Measurements from ENCODE around the gene DRICH1. TPM values are rescaled to one million over a fixed set of nuclear protein-coding genes. Genes with fewer than 3 reads are reported as not detected.

DRICH1 gene
- total RNA-seq, 2 experiments from 2014 or later: 0.38 to 0.49 TPM

DNA sequence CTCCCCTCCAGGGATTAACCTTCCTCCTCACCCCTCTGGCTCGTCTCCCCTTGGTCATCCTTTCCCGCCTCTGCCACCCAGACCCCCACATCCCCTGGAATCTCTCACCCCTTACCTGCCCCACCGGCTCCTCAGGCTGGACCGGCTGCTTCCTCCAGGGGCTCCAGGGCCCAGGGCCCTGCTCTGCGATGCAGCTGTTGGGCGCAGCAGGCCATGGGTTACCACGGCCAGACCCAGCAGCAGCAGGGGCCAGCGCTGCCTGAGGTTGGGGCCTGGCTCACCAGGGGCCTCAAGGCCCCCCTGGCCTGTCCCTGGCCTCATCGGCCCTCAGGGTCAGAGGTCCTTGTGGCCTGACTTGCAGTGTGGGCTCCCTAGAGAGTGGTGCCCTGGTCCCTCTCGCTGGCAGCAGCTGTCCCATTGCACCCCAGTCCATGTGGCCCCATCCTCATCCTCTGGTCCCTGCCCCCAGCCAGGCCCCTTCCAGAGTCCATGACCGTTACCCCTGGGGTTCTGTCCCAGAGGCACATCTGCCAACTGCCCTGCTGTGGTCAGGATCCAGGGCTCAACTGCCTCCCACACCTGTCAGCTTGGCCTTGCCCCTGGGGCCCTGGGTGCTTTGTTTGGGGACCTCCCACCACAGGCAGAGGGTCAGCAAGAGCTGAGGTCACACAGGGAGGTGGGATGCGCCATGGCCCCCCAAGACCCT lies 52.1 kb downstream of the DRICH1 start, which contains the start of gene IGLL1:
Gene IGLL1, minus strand, starts transcription at position 421 of the 706 bp plus-strand sequence. Its CDS starts 100 bp downstream, at position 321.
- no peaks in the 10 kb centered on the region for H4K20me1 ChIP-seq (ENCODE audit: insufficient read depth, low read length)
- H3K9me2 ChIP-seq (ENCODE audit: insufficient read depth, low read length): no peaks in the 10 kb centered on the region
- TF ChIP-seq, protein P1, sequence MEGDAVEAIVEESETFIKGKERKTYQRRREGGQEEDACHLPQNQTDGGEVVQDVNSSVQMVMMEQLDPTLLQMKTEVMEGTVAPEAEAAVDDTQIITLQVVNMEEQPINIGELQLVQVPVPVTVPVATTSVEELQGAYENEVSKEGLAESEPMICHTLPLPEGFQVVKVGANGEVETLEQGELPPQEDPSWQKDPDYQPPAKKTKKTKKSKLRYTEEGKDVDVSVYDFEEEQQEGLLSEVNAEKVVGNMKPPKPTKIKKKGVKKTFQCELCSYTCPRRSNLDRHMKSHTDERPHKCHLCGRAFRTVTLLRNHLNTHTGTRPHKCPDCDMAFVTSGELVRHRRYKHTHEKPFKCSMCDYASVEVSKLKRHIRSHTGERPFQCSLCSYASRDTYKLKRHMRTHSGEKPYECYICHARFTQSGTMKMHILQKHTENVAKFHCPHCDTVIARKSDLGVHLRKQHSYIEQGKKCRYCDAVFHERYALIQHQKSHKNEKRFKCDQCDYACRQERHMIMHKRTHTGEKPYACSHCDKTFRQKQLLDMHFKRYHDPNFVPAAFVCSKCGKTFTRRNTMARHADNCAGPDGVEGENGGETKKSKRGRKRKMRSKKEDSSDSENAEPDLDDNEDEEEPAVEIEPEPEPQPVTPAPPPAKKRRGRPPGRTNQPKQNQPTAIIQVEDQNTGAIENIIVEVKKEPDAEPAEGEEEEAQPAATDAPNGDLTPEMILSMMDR (conservative IDR thresholded peaks at IDR 0.05; ENCODE audit: low read length): no peak
- no peak for TF ChIP-seq EZH2phosphoT487 (IDR thresholded peaks at IDR 0.05; ENCODE audit: borderline replicate concordance, low read depth, low read length)
- H3K36me3 ChIP-seq (ENCODE audit: insufficient read depth, low read length): no peaks in the 10 kb centered on the region
- H3K79me2 ChIP-seq (ENCODE audit: insufficient read depth, low read depth, low read length): no peaks in the 10 kb centered on the region
- intact Hi-C loops (cut with micrococcal nuclease; ENCODE audit: unreplicated experiment): no loop called here
- H2AFZ ChIP-seq (ENCODE audit: low read length): no peak within 1 kb of the TSS
- no peak within 1 kb of the TSS for H3K27ac ChIP-seq (ENCODE audit: low read depth, low read length, poor library complexity, severe bottlenecking)
- H3K9me3 ChIP-seq (ENCODE audit: low read length): no peaks in the 10 kb centered on the region
- no TSS peak for BruUV-seq (replicated peaks)
- no peak for DNase-seq (ENCODE audit: low spot score)
- ChIA-PET CTCF (ENCODE audit: unreplicated experiment) (no interaction called here), POLR2A (interaction anchor here (0.5 to 0.6 kb wide), 2 partner anchors 138 to 206 kb away, joined by 3 read pairs; no protein-coding TSS in a partner anchor)
- H3K4me2 ChIP-seq (ENCODE audit: low read length): no peak within 1 kb of the TSS
- no peak within 1 kb of the TSS for H3K4me3 ChIP-seq (ENCODE audit: low read depth, low read length, poor library complexity, severe bottlenecking)
- H3K4me1 ChIP-seq (ENCODE audit: insufficient read depth, low read length, poor library complexity, severe bottlenecking): peaks cover 6% of the 10 kb centered on the region

DNA sequence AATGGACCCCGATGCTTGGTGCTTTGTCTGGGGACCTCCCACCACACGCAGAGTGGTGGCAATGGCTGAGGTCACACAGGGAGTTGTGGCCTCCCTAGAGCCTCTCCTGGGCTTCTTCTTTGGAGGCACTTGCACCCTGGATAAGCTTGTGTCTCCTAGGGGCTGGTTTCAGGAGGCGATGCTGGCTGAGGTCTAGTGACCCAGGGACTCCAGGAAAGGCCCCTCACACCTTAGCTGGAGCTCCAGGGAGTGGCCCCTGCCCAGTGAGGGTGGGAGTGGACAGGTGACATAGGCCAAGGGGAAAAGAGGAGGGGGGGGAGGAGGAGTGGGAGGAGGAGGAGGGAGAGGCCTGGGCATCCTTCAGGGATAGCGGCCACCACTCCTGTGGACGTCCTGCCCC lies 52.8 kb downstream of the DRICH1 start:
- no peaks in the 10 kb centered on the region for H3K9me3 ChIP-seq (ENCODE audit: low read length)
- H3K4me3 ChIP-seq (ENCODE audit: low read depth, low read length, poor library complexity, severe bottlenecking): no peak overlapping the region
- TF ChIP-seq EZH2phosphoT487 (IDR thresholded peaks at IDR 0.05; ENCODE audit: borderline replicate concordance, low read depth, low read length): no peak
- TF ChIP-seq, protein P1 (conservative IDR thresholded peaks at IDR 0.05; ENCODE audit: low read length): no peak
- POLR2A ChIA-PET: no interaction called here
- H4K20me1 ChIP-seq (ENCODE audit: insufficient read depth, low read length): no peaks in the 10 kb centered on the region
- H3K4me2 ChIP-seq (ENCODE audit: low read length): no peak overlapping the region
- CTCF ChIA-PET (ENCODE audit: unreplicated experiment): no interaction called here
- intact Hi-C loops (cut with micrococcal nuclease; ENCODE audit: unreplicated experiment): no loop called here
- H3K27ac ChIP-seq (ENCODE audit: low read depth, low read length, poor library complexity, severe bottlenecking): no peak overlapping the region
- H2AFZ ChIP-seq (ENCODE audit: low read length): no peak overlapping the region
- H3K36me3 ChIP-seq (ENCODE audit: insufficient read depth, low read length): no peaks in the 10 kb centered on the region
- H3K9me2 ChIP-seq (ENCODE audit: insufficient read depth, low read length): no peaks in the 10 kb centered on the region
- peaks cover 6% of the 10 kb centered on the region for H3K4me1 ChIP-seq (ENCODE audit: insufficient read depth, low read length, poor library complexity, severe bottlenecking)
- no peak for DNase-seq (ENCODE audit: low spot score)
- no peaks in the 10 kb centered on the region for H3K79me2 ChIP-seq (ENCODE audit: insufficient read depth, low read depth, low read length)
- BruUV-seq (replicated peaks): no TSS peak

DNA sequence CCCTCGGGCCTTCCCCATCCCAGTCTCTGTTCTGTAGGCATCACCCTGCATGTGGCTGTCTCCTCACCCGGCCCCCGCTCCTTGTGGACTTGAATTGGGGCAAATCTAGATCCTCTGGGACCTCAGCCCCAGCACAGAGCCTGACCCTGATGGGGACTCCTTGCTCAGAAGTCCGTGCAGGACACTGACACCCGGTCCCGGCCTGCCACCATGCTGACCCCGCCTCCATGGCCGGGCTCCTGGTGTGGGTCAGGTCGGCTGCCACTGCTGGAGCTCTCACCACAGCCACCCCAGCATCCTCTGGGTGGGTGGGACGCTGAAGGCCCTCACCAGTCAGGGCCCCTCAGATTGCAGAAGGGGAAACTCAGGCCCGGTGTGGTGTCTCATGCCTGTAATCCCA lies 53.8 kb downstream of the DRICH1 start:
- Histone ChIP-seq H2AFZ (ENCODE audit: low read length) (no peak overlapping the region), H3K36me3 (ENCODE audit: insufficient read depth, low read length) (no peaks in the 10 kb centered on the region), H3K4me1 (ENCODE audit: insufficient read depth, low read length, poor library complexity, severe bottlenecking) (no peaks in the 10 kb centered on the region), H4K20me1 (ENCODE audit: insufficient read depth, low read length) (no peaks in the 10 kb centered on the region), H3K9me3 (ENCODE audit: low read length) (no peaks in the 10 kb centered on the region), H3K9me2 (ENCODE audit: insufficient read depth, low read length) (no peaks in the 10 kb centered on the region), H3K79me2 (ENCODE audit: insufficient read depth, low read depth, low read length) (no peaks in the 10 kb centered on the region), H3K4me3 (ENCODE audit: low read depth, low read length, poor library complexity, severe bottlenecking) (no peak overlapping the region), H3K27ac (ENCODE audit: low read depth, low read length, poor library complexity, severe bottlenecking) (no peak overlapping the region), H3K4me2 (ENCODE audit: low read length) (no peak overlapping the region)
- no peak for DNase-seq (ENCODE audit: low spot score)
- POLR2A ChIA-PET: no interaction called here
- BruUV-seq (replicated peaks): no TSS peak
- intact Hi-C loops (cut with micrococcal nuclease; ENCODE audit: unreplicated experiment): no loop called here
- TF ChIP-seq, protein P1 (conservative IDR thresholded peaks at IDR 0.05; ENCODE audit: low read length): no peak
- TF ChIP-seq EZH2phosphoT487 (IDR thresholded peaks at IDR 0.05; ENCODE audit: borderline replicate concordance, low read depth, low read length): no peak
- CTCF ChIA-PET (ENCODE audit: unreplicated experiment): no interaction called here

Data from OCI-LY7 (cell line).